Measurements from ENCODE around the gene TNP2.
A peak's percentile ranks its signal among the peaks of the same experiment; 100 is the strongest.
"Not testable (repeated sequence)": the region's sequence is repeated elsewhere in the genome, so short reads cannot be mapped to it uniquely, and the experiment has no call there.

Gene TNP2

DNA sequence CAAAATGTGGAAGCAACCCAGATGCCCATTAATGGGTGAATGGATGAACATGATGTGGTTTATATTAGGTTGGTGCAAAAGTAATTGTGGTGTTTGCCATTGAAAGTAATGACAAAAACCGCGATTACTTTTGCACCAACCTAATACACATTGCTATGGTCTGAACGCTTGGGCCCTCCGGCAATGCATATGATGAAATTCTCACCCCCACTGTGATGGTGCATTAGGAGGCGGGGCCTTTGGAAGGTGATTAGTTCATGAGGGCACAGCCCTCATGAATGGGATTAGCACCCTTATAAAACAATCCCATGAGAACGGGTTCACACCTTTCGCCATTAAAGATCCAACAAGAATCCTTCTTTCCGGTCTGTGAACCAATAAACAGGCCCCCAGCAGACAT, 37.3 kb upstream of the TNP2 start:
- Mint-ChIP-seq H3K4me3 (no peak overlapping the region), H3K36me3 (peaks cover 5% of the 10 kb centered on the region), H3K9me3 (no peaks in the 10 kb centered on the region), H3K4me1 (peaks cover 19% of the 10 kb centered on the region), H3K27ac (no peak overlapping the region)
- no peak for DNase-seq (ENCODE audit: low spot score in 2 of 2)
- ATAC-seq, result no peak

- DNase-seq (ENCODE audit: low spot score in 2 of 2) (no peak), ATAC-seq (no peak)
- Mint-ChIP-seq H3K9me3 (no peaks in the 10 kb centered on the region), H3K36me3 (no peaks in the 10 kb centered on the region), H3K4me3 (no peak overlapping the region), H3K27ac (no peak overlapping the region), H3K4me1 (peaks cover 7% of the 10 kb centered on the region)
Observed at GRCh38 chr16:11303405-11304138, 34.4 kb upstream of the TNP2 start.

- Mint-ChIP-seq H3K9me3 (no peaks in the 10 kb centered on the region), H3K27ac (no peak overlapping the region), H3K4me3 (no peak overlapping the region)
Observed at GRCh38 chr16:11302977-11303376, 33.9 kb upstream of the TNP2 start.

GRCh38 chr16:11301645-11302501, 32.7 kb upstream of the TNP2 start:
- no peak overlapping the region for H3K4me3 Mint-ChIP-seq
- no peak for ATAC-seq
- H3K9me3 Mint-ChIP-seq, result no peaks in the 10 kb centered on the region
- no peaks in the 10 kb centered on the region for H3K36me3 Mint-ChIP-seq
- no peak for DNase-seq (ENCODE audit: low spot score in 2 of 2)
- no peak overlapping the region for H3K27ac Mint-ChIP-seq
- peaks cover 12% of the 10 kb centered on the region for H3K4me1 Mint-ChIP-seq

More at GRCh38 chr16:11302977-11303376, 33.9 kb upstream of the TNP2 start:
- ATAC-seq (no peak), DNase-seq (ENCODE audit: low spot score in 2 of 2) (no peak)
- H3K4me1 Mint-ChIP-seq, result peaks cover 7% of the 10 kb centered on the region
- no peaks in the 10 kb centered on the region for H3K36me3 Mint-ChIP-seq

DNA sequence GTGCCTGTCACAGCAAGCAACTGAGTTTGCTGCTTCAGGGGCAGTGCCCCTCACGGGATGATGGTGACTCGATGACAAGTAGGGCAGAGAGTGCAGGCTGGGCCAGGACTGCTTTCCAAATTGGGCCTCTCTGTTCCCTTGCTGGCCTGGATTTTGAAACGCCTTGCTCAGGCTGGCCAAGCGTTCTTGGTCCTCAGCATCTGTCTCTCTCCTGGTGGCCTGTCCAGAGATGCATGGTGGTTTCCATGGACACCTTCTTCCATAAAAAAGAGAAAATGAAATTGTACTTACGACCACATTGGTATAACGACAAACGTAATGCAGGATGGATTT, 31.4 kb upstream of the TNP2 start:
- ATAC-seq, result no peak

GRCh38 chr16:11299865-11300559, 30.9 kb upstream of the TNP2 start:
- ATAC-seq (no peak), DNase-seq (ENCODE audit: low spot score in 2 of 2) (no peak)
- Mint-ChIP-seq H3K4me1 (peaks cover 12% of the 10 kb centered on the region), H3K9me3 (no peaks in the 10 kb centered on the region), H3K27ac (no peak overlapping the region), H3K36me3 (no peaks in the 10 kb centered on the region), H3K4me3 (no peak overlapping the region)

More for the DNA sequence above, 31.4 kb upstream of the TNP2 start:
- no peak for DNase-seq (ENCODE audit: low spot score in 2 of 2)
- no peaks in the 10 kb centered on the region for H3K9me3 Mint-ChIP-seq
- no peak overlapping the region for H3K27ac Mint-ChIP-seq
- no peak overlapping the region for H3K4me3 Mint-ChIP-seq
- peaks cover 12% of the 10 kb centered on the region for H3K4me1 Mint-ChIP-seq
- no peaks in the 10 kb centered on the region for H3K36me3 Mint-ChIP-seq

DNA sequence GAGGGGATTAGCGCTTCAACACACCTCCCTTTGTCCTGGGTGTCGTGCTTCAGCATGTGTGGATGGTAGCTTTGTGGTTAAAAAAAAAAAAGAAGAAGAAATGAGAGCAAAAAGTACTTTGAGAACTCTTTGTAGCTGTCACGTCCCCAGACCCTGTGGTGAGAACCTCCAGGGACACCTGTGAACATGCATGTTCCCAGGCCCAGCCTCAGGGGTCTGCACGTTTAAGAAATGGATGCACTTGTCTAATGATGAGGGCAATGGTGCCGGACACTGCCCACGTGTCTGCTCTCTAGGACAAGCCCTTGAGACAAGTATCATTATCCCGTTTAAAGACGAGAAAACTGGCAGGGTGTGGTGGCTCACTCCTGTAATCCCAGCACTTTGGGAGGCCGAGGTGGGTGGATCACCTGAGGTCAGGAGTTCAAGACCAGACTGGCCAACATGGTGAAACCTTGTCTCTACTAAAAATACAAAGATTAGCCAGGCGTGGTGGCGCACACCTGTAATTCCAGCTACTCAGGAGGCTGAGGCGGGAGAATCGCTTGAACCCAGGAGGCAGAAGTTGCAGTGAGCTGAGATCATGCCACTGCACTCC, 29.9 kb upstream of the TNP2 start:
- DNase-seq (ENCODE audit: low spot score in 2 of 2); H3K4me3 Mint-ChIP-seq; H3K27ac Mint-ChIP-seq; H3K36me3 Mint-ChIP-seq; ATAC-seq; H3K9me3 Mint-ChIP-seq: not testable (repeated sequence)
- peaks cover 12% of the 10 kb centered on the region for H3K4me1 Mint-ChIP-seq

- no peak overlapping the region for H3K27ac Mint-ChIP-seq
- no peaks in the 10 kb centered on the region for H3K9me3 Mint-ChIP-seq
- DNase-seq (ENCODE audit: low spot score in 2 of 2) (no peak), ATAC-seq (no peak)
- peak overlapping the region; percentile 47 for H3K4me3 Mint-ChIP-seq
- H3K36me3 Mint-ChIP-seq, result no peaks in the 10 kb centered on the region
- H3K4me1 Mint-ChIP-seq, result peaks cover 12% of the 10 kb centered on the region
Observed at GRCh38 chr16:11298143-11298900, 29.2 kb upstream of the TNP2 start.

DNA sequence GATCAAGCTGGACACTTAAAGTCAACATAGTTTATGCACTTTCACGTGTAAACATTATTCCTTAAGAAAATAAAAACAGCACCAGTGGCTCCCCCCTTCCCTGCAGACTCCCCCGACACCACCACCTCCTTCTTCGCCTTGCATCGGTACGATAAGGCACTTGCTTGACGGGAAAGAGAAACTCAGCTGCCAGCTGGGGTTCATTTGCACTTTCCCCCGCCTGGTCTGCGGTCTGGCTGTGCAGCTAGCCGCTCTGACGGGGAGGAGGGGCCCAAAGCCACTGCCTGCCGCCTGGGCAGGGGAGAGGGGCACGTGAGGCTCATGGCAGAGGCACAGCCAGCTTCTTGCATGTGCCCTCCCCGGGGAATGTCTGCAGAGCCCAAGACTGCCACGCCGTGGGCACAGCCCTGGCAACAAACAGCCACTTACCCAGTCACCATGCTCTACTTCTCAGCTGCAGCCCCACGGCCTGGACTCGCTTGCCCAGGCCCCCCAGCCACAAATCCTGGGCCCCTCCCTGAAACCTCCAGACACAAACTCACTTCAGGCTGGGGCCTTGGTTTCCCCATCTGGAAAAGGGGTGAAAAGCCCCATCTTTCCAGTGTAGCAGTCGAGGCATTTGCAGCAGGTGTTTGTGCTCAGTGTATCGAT, 28.5 kb upstream of the TNP2 start:
- H3K4me3 Mint-ChIP-seq, result peak overlapping the region; percentile 47
- H3K9me3 Mint-ChIP-seq, result no peaks in the 10 kb centered on the region
- ATAC-seq, result peak; percentile 85
- H3K36me3 Mint-ChIP-seq, result no peaks in the 10 kb centered on the region
- DNase-seq (ENCODE audit: low spot score in 2 of 2), result peak; percentile 26 to 81
- no peak overlapping the region for H3K27ac Mint-ChIP-seq
- peaks cover 12% of the 10 kb centered on the region for H3K4me1 Mint-ChIP-seq

DNA sequence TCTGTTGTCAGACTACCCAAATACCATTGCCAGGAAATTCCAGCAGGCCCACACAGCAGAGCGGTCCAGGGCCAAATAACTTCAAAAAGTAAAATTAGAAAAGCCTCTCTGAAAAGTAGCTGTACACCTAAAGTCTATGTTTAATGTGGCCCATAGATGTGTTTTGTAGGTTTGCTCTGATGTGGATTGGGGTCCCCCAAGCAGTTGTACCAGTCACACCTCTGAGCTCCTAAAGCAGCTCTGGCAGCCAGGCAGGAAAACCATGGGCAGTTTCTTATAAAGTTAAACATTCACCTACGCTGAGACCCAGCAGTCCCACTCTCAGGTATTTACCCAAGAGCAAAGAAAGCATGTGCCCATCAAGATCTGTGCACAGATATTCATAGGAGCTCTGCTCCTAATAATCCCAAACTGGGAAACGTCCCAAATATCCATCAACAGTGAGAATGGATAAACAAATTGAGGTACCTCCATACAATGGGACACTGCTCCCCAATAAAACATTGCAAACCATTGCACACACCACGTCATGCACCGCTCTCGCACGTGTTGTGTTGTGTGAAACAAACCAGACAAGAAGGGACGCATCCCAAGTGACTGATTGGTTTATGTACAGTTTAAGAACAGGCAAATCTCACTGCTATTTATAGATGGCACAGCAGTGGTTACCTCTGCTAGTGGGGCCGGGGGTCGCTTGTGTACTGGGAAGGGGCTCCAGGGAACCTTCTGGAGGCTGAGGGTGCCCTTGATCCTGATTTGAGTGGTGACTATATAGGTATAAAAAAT, 27.8 kb upstream of the TNP2 start:
- no peaks in the 10 kb centered on the region for H3K9me3 Mint-ChIP-seq
- H3K36me3 Mint-ChIP-seq, result no peaks in the 10 kb centered on the region
- peaks cover 12% of the 10 kb centered on the region for H3K4me1 Mint-ChIP-seq
- DNase-seq (ENCODE audit: low spot score in 2 of 2) (no peak), ATAC-seq (peak; percentile 9)
- no peak overlapping the region for H3K27ac Mint-ChIP-seq
- H3K4me3 Mint-ChIP-seq, result peak overlapping the region; percentile 47

DNA sequence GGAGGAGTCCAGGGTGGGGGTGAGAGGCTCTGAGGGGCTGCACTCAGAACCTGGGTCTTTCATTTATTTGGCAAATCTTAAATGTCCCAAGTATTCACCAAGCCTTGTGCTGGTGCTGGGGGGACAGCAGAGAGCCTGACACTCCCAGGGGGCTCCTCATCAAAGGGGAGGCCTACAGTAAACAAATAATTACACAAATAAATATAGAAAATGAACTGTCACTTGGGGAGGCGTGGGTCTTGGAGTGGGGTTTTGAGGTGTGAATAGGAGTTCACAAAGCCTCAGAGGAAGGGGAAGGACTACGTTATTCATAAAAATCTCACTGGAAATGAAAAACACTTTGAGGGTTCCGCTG, 27.2 kb upstream of the TNP2 start:
- no peak overlapping the region for H3K27ac Mint-ChIP-seq
- H3K4me3 Mint-ChIP-seq, result no peak overlapping the region
- no peaks in the 10 kb centered on the region for H3K9me3 Mint-ChIP-seq
- no peak for ATAC-seq
- H3K4me1 Mint-ChIP-seq, result peaks cover 12% of the 10 kb centered on the region
- H3K36me3 Mint-ChIP-seq, result no peaks in the 10 kb centered on the region
- DNase-seq (ENCODE audit: low spot score in 2 of 2), result no peak

GRCh38 chr16:11295672-11296071, 26.5 kb upstream of the TNP2 start:
- no peaks in the 10 kb centered on the region for H3K9me3 Mint-ChIP-seq
- no peak for DNase-seq (ENCODE audit: low spot score in 2 of 2)
- H3K27ac Mint-ChIP-seq, result no peak overlapping the region
- no peak for ATAC-seq
- H3K36me3 Mint-ChIP-seq, result no peaks in the 10 kb centered on the region
- H3K4me3 Mint-ChIP-seq, result no peak overlapping the region
- peaks cover 12% of the 10 kb centered on the region for H3K4me1 Mint-ChIP-seq

DNA sequence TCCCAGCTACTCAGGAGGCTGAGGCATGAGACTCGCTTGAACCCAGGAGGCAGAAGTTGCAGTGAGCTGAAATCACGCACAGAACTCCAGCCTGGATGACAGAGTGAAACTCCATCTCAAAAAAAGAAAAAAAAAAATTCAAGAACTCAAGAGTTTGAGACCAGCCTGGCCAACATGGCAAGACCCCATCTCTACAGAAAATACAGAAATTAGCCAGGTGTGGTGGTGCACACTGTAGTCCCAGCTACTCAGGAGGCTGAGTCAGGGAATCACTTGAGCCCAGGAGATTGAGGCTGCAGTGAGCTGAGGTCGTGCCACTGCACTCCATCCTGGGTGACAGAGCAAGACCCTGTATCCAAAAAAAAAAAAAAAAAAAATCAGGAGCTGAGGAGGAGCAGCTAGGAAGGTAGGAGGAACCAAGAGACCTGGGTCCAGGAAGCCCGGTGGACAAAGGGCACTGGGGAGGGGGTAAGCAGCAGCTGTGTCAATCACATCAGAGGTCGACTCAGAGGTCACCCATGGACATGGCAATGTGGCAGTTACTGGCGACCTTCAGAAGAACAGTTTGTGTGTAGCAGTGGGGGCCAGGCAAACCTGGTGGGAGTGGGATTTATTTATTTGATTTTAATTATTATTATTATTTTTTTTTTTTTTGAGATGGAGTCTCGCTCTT, 23.1 kb upstream of the TNP2 start:
- H3K4me1 Mint-ChIP-seq, result peaks cover 6% of the 10 kb centered on the region
- ATAC-seq (no peak), DNase-seq (ENCODE audit: low spot score in 2 of 2) (no peak)
- no peaks in the 10 kb centered on the region for H3K9me3 Mint-ChIP-seq
- no peak overlapping the region for H3K4me3 Mint-ChIP-seq
- no peak overlapping the region for H3K27ac Mint-ChIP-seq
- no peaks in the 10 kb centered on the region for H3K36me3 Mint-ChIP-seq
